Measurements from ENCODE around the gene PNO1.
"Not testable (repeated sequence)": the region's sequence is repeated elsewhere in the genome, so short reads cannot be mapped to it uniquely, and the experiment has no call there.

PNO1 gene

DNA sequence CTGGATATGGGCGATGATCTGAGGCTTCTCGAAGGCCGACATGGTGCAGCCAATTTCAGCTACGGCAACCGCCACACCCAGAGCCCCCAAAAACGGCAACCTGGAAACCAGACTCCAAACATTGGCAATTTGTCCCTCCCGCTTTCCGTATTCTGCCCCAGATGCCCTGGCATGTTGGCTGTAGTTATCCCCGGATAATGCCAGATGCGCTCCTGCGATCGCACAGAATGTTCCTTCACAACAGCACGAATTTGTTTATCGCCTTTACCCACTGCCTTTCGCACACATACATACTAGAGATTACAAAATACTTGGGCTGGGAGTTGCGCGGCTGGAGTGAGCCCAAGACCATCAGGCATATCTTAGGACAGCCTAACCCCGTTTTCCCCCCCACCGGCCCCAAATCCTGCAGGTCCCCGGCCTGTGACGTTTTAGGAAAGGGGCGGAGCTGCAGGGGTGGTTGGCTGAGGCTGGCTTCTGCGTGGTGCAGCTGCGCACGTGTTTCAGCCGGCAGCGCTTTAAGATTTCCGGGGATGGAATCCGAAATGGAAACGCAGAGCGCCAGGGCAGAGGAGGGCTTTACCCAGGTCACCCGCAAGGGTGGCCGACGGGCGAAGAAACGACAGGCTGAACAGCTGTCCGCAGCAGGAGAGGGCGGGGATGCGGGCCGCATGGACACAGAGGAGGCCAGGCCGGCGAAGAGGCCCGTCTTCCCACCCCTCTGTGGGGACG lies at the start of gene PNO1:
TSS of gene PNO1 (plus strand) at position 487 of the 732 bp plus-strand sequence. CDS start at position 534, 47 bp downstream.
- DNase-seq, result peak; percentile 96

DNA sequence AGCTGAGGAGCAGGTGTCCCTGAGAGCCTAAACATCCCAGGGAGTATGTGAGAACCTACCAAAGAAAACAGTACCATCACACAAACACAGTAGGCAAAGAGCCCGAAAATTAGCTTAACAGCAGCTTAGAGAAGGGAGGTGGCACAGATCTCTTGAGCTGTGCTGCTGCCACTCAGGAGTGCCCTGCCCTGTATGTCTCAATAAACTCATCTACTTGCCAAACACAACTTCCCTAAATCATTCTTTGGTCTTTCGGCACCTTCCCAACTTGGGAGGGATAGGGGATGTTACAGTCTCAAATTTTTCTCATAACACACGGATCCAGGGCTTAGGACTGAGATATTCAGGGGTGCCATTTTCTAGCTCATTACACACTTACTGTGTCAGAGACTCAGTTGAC lies 49.6 kb upstream of the PNO1 start:
- no peak for DNase-seq

DNA sequence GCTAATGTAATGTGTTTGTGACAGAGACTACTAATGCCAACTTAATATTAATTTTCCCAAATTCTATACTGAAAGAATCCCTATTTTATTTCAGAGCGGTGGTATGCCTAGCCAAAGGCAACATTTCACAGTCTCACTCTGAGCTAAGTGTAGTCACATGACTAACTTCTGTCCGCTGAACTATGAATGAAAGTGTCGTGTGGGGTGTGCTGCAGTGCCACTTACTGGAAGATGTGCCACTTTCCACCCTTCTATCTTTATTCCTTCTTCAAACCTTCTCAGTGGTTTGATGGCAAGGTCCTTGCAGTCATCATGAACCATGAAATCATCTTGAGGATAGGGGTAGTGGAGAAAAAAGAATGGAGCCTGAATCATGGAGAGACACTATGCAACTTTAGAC lies 47.6 kb upstream of the PNO1 start:
- DNase-seq, result peak; percentile 60

DNA sequence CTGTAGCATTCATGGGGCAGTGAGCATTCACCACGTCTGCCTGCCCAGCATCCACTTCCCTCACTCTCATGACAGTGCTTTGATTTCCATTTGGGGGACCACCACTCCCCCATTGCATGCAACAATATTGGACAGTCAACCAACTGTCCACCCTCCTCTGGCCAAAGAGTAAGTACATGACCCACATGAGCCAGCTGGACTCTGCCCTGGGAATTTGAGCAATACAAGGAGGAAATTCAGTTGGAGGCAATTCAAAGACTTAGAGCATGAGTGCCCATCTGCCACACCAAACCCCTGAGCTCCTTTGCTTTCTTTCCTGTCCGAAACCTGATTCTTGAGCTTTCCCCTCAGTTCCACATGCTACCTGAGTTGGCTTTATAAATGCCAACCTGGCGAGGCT lies 41.7 kb upstream of the PNO1 start:
- DNase-seq, result no peak

DNA sequence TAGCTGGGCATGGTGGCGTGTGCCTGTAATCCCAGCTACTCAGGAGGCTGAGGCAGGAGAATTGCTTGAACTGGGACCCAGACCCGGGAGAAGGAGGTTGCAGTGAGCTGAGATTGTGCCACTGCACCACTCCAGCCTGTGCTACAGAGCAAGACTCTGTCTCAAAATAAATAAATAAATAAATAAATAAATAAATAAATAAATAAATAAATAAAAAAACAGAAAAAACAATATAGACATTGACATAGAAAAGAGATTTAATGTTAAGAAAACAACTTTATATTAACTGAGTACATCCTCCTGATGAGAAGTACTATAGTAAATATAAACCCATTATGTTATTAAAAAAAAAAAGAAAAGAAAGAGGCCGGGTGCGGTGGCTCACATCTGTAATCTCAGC lies 39.8 kb upstream of the PNO1 start:
- DNase-seq, result not testable (repeated sequence)

DNA sequence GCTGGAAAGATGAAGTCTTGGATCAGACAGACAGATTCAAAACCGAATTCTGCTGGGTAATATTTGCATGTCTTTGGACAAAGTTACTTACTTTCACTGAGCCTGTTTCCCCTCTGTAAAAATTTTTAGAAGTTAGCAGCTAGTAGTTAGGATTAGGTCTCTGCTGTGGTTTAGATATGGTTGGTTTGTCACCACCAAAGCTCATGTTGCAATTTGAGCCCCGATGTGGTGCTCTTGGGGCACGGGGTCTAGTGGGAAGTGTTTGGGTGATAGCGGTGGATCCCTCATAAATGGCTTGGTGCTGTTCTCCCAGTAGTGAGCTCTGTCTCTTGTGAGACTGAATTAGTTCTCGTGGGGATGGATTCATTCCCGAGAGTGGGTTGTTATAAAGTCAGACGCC lies 38.9 kb upstream of the PNO1 start:
- DNase-seq, result peak; percentile 23

DNA sequence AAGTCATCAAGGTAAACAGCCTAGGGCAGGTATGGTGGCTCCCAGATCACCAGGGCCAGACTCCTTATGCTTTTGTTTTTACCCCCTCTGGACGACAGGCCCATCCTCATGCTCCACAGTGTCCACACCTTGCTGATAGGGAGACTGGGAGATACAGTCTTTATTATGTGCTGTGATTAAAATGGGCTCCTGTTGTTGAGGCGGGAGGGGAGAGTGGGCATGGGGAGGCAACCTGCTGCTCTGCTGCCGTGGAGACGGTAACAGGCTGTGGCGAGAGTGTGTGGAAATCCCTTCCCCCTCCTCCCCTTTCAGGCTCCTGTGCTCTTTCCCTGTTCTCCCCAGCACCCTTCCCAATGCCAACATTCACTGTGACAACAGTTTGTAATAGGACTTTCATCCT lies 38.2 kb upstream of the PNO1 start:
- no peak for DNase-seq

DNA sequence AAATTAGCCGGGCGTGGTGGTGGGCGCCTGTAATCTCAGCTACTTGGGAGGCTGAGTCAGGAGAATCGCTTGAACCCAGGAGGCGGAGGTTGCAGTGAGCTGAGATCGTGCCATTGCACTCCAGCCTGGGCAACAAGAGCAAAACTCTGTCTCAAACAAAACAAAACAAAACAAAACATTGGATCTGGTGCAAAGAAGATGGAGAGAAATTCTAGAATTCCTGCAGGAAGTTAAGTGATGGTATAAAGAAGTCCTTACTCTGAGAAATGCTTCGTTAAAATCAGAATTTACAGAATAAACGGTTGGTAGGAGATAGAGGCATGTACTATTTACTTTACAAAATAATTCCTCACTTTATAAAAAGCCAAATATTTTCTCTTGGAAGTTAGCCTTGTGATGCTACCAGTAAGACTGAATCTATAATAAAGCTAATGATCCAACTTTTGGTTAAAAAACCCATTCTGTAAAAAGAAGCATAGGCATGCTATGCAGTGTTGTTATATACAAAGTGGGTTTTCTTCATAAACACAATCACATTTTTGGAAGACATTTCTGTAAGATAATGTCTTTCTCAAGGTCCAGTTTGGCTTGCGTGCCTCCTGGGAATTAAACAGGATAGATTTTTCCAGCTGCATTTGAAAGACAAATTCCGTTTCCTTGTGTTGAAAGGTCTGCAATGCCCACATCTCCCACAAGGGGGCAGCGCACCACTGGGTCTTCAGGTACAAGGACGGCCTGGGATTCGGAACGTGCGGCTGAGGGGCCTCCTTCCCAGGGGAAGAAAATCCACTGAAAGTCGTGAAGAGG lies 35.6 kb upstream of the PNO1 start:
- peak; percentile 86 for DNase-seq

DNA sequence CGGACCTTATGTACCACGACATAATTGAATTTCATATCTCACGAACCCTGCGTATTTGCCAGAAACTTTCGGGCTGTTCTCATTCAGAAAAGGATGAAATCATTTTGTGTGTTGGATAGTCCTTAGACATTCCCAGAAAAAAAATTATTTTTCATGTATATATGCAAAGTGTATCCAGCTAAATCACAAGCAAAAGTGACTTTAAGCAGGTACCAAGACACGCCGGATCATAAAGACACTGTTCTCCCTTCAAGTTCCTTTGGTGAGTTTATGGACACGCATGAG lies 35.1 kb upstream of the PNO1 start:
- no peak for DNase-seq

DNA sequence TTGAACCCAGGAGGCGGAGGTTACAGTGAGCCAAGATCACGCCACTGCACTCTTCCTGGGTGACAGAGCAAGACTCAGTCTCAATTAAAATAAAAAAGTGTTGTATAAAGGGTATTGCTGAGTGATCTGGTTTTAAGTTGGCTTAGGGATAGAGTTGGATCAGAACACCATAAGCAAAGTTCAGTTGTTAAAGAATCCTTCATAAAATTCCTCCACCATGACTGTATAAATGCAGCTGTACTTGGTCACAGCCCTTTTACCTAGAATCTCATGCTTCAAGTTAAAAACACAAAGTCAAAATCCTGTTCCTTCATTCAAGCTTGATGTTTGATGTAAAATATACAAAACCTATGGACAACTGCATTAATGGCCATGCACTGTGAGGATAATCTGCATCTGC lies 33.4 kb upstream of the PNO1 start:
- no peak for DNase-seq

DNA sequence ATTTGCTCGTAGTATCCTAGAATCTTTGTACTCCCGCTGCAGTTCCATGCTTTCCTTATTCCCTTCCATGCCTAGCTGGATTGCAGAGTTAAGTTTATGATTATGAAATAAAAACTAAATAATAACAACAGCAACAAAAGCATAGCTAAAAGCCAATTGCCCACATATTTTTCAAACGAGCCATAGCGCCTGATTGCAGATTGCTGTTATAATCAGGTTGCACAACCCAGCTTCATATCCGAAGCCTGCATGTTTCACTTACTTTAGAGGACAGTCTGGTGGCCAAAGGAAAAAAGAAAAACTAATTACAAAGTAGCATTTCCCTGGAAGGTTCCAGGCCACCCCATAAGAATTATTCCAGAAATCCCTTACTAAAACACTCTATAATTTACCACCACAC lies 31.9 kb upstream of the PNO1 start:
- DNase-seq, result no peak

DNA sequence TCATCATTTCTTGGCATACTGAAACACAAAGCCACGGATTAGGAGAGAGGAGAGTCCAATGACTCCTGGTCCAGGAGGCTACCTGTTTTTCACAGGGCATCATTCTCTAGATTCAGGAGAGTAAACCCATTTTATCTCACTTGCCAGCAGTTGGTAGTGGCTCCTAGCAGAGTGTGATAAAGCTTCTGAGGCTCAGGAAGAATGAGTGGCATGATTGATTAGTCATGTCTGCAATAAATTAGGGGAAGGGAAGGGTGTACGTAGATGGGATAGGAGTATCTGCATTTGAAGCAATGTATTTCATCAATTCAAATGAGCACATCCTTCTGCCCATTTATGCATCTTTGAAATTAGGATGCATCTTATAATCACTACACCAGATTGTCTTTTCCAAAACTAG lies 31.1 kb upstream of the PNO1 start:
- DNase-seq, result peak; percentile 83

DNA sequence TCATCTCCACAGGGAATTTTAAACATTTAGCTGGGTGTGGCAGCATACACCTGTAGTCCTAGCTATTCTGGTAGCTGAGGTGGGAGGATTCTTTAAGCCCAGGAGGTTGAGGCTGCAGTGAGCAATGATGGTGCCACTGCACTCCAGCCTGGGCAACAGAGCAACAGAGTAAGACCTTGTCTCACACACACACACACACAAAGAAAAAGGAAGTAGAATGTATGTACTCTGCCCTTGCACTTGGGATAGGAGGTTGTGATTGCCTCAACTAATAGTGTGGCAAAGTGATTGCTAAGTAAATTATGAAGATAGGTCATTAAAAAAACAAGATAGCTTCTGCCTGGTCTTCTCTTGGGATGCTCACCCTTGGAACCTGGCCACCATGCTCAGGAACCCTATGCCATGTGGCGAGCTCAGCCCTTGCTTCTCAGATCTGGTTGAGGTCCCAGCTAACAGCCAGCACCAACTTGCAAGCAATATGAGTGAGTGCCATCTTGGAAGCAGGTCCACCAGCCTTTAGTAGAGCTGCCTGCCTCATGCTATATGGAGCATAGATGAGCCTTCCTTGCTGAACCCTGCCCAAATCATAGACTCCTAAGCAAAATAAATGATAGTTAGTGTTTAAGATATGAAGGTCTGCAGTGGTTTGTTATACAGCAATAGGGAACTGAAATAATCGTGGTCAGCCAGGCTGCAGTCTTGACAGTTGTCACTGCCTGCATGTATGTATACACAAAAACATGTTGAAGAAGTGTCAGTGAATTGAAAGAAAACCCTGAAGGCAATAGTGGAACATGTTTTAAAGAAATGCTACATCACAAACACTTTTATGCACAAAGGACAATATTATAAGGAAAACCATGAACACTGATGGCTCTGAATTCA lies 30.1 kb upstream of the PNO1 start:
- DNase-seq, result no peak

DNA sequence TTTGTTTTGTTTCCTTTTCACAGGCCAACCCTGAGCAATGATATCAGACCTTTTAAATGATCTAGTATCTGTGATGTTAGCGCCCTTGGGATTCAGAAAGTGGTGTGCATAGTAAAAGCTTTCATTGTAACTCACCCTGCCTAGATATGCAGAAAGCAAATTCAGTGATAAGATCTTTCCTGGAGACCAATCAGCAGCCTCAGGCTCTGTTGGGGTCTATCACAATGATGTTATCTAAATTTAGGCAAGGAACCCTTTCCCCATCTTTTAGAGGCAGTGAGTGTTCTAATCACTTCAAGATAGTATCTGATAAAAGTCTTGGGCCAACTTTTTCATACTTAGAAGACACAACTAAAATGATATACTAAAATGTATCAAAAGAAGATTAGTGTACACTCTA lies 23.6 kb upstream of the PNO1 start:
- no peak for DNase-seq

DNA sequence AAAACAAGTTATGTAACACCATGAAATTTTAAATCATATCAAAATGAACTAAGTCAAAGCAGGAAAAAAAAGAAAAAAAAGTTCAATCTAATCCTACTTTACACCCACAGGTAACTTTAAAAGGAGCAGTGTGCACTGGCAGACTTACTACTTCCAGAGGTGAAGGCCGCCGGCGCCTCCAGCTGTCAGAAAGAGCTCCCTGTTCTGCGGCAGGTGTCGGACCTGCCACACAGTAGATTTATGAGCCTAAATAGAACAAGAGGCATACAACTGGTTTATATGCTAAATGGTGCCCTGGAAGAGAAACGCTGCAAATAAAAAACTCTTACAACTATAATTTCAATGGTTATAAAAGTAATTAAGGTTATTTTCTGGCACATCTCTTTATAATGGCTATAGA lies 23.1 kb upstream of the PNO1 start:
- DNase-seq, result no peak

DNA sequence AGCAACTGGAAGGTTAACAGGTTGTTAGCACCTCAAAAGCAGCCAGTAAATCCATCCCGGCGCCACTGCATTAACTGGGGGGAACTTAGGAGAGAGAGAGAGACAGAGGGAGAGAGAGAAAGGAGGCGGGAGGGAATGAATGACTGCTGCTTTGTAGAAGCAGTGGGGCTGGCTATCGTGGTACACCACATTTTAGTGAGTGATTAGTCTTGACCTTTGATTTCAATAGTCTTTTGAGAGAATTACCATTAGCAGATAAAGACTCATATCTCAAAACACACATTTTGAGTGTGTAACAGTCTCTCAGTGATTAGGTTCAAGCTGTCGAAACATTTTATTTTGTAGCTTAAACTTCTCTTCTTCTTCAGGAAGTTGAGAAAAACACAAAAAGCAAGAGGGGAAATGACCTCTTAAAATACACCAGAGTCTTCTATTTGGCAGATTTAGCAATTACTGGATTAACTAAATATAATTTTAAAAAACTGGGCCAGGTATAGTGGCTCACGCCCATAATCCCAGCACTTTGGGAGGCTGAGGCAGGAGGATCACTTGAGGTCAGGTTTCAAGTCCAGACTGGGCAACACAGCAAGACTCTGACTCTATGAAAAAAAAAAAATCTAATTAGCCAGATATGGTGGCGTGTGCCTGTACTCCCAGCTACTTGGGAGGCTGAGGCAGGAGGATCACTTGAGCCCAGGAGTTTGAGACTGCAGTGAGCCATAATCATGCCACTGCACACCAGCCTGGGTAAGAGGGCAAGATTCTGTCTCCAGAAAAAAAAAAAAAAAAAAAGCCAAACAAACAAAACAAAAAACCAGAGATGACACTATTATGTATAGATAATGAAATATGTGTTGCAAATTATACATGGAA lies 22.0 kb upstream of the PNO1 start:
- peak; percentile 96 for DNase-seq

DNA sequence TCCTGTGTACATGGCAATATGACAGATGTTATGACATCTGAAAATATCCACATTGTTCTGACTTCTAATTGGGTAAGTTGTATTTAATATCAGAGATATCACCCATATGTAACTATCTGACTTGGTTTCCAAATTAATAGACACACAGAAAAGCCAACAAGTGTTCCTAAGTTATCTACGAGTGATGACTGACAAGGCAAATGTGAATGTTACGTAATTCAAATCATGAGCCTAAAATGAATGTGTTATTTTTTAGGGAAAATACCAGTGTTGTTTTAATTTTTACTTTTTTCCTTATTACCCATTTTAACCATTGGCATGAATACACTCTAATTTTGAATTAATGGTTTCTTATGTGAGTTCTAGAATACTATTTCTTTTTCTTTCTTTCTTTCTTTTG lies 15.8 kb upstream of the PNO1 start:
- no peak for DNase-seq

DNA sequence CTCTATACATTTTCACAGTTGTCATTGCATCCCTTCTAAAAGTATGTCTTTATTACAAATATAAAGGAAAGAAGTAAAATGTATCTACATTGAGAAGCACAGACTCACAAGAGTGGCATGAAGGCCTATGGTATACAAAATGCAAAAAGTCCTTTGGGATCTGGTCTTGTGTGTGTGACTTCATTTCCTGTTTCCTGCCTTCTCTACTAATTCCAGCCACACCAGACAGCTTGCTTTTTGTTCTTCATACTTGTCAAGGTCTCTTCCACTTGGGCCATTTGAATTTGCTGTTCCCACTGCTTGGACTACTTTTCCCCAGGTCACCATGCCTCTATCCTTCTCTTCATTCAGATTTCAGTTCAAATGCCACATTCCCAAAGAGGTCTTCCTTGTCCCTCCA lies 6.7 kb upstream of the PNO1 start:
- no peak for DNase-seq

DNA sequence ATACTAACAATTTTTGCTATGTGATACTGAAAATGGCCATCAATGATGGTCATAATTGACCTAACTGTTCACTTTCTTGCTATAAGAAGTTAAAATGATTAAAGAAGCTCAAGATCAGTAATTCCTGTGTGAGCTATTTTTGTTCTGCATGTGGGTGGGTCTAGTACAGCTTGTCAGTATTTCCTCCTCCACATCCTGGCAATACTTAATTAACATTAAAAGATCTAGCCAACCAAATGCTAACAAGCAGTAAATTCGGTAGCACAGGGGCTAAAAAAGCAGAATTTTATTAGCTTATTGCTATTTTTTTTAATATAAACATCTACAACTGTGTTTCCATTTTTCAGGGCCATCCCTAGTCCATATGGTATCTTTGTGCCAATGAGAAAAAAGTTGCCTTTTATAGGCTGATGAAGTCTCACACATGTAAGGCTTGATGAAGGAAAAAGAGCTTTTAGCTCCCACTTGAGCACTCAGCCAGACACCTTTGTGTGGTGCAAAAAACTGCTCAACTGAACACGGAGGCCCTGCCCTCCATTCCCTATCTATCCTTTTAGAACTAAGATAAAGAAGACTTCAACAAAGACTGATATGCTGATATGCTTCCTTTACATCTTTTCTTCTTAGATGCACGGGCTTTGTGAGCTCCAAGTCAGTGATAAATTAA lies 4.9 kb upstream of the PNO1 start:
- no peak for DNase-seq

DNA sequence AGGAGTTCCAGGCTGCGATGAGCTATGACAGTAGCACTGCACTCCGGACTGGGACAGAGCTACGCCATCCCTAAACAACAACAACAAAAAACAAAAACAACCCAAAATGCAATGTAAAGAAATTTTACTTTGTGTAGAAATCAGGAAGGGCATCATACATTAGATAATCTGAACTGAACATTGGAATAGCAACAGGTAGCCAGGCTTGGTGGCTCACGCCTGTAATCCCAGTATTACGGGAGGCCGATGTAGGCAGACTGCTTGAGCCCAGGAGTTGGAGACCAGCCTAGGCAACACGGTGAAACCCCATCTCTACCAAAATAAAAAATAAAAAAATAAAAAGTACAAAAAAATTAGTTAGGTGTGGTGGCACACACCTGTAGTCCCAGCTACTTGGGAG lies 2.1 kb upstream of the PNO1 start:
- DNase-seq, result no peak

DNA sequence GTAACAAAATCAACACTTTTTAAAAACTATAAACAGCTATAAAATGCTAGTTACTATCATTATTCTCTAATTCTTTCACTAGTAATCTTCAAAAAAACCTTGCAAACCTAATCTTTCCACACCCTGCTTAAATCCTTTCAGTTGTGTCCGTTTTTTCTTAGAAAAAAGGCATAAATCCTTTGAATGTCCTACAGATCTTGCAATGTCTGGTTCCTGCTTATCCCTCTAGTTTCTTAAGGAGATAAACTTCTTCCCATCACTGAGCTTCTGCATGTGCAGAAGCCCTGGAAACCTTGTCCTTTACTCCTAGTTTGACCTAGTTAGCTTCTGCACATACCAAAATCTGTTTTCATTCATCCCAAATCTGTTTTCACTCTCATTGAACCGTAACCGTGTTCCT lies 1.3 kb upstream of the PNO1 start:
- no peak for DNase-seq

DNA sequence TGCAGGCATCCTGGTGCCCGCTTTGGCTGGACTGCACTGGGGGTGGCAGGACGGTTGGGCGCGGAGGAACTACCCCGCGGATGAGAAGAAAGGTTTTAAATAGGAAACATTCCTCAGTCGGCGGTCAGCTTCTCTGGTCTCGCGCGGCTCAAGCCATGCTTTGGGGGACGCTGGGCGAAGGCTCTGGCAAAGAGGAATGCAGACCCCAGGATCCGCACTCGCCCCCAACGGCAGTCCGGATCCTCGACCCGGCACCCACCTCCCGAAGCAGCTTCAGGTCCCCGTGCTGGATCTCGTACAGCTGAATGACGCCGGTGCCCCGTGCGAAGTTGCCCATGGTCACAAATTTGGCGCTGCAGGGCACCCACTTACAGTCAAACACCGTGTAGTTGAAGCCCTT lies 686 bp upstream of the PNO1 start:
- DNase-seq, result no peak

All from hematopoietic multipotent progenitor cell treated with erythropoietin and hydrocortisone succinate and interleukin-3 and kit ligand, for 8 days (in vitro differentiated cells).